Stimulated activated memory B cell treated with anti-CD40 and anti-IgM and Interleukin-4, amounts not matched to agents 10 μg/mL and 1 μg/mL and 100 μg/mL, for 72 hours (primary cell): ENCODE results near the gene STX19.
A peak's percentile ranks its signal among the peaks of the same experiment; 100 is the strongest.
"Not testable (repeated sequence)": the region's sequence is repeated elsewhere in the genome, so short reads cannot be mapped to it uniquely, and the experiment has no call there.

Experiments
- ATAC-seq: fragments of 150-1000 bp; cut with Tn5 transposase; 2 replicates; pipeline ENCODE4 v1.10.0; 2021
- H3K27ac Mint-ChIP-seq: one replicate; pipeline ENCODE4 v1.8.0; 2022; ENCODE audit warnings: mild to moderate bottlenecking, mixed read lengths
- H3K27me3 Mint-ChIP-seq: one replicate; pipeline ENCODE4 v1.8.0; 2022; ENCODE audit warnings: mixed read lengths
- H3K36me3 Mint-ChIP-seq: one replicate; pipeline ENCODE4 v1.8.0; 2022; ENCODE audit warnings: mixed read lengths
- H3K4me1 Mint-ChIP-seq: one replicate; pipeline ENCODE4 v1.8.0; 2022; ENCODE audit warnings: mixed read lengths
- H3K4me3 Mint-ChIP-seq: one replicate; pipeline ENCODE4 v1.8.0; 2022; ENCODE audit warnings: mild to moderate bottlenecking, moderate library complexity, mixed read lengths
- H3K9me3 Mint-ChIP-seq: one replicate; pipeline ENCODE4 v1.8.0; 2022; ENCODE audit warnings: mixed read lengths

The STX19 gene

DNA sequence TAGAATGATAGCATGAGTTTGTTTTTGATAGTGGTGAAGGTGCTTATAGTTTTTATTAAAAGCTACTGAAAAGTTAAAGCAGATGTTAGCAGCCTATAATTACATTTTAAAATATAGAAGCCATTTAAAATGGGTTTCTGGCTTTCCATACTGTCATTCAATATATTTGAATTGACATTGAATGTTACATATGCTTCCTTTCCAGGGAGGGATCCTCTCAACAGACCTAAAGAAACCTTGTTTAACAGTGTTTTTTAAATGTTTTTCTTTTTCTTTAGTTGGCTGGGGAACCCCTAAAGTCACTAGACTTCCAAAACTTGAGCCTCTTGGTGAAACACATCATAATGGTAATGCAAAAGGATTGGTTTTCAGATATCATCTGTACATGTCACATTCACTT is 22.1 kb upstream of the STX19 start:
- no peak overlapping the region for H3K4me3 Mint-ChIP-seq

DNA sequence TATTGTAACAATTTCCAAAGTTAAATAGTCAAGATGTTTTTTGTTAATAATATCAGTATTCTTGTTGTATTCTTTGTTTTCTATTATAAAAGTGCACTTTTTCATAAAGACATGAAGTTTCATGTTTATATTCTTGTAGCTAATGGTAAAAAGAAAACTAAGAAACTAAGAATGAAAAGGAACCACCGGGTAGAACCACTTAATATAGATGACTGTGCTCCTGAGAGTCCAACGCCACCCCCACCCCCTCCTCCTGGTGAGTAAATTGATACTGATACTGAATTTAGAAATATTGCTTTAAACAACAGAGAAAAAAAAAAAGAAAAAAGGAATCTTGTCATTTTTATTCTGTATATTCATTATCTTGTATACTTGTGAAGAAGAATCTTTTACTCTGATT is 20.9 kb upstream of the STX19 start:
- H3K4me1 Mint-ChIP-seq: no peaks in the 10 kb centered on the region
- no peak overlapping the region for H3K27ac Mint-ChIP-seq
- ATAC-seq: no peak
- H3K36me3 Mint-ChIP-seq: peaks cover 11% of the 10 kb centered on the region
- H3K27me3 Mint-ChIP-seq: no peaks in the 10 kb centered on the region
- no peak overlapping the region for H3K4me3 Mint-ChIP-seq
- H3K9me3 Mint-ChIP-seq: no peaks in the 10 kb centered on the region

More for the DNA sequence above, 22.1 kb upstream of the STX19 start:
- Mint-ChIP-seq H3K27ac (no peak overlapping the region), H3K36me3 (peaks cover under 1% of the 10 kb centered on the region), H3K27me3 (no peaks in the 10 kb centered on the region), H3K4me1 (no peaks in the 10 kb centered on the region), H3K9me3 (no peaks in the 10 kb centered on the region)
- ATAC-seq: no peak

DNA sequence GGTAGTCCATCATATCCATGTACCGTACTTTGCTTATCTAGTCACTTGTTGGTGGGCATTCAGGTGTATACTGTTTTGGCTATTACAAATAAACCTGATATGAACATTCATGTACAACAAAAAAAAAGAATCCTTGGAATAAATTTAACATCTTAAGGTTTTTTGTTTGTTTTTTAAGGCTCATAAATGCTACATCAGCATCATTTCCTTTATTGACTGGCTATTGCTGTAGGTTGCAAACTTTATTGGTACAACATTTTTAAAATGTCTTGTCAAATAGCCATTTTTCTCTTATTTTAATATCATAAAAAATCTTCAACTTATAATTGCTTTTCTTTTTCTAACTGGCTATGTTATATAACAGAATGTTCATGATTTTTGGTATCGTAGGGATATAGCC is 18.1 kb upstream of the STX19 start:
- Mint-ChIP-seq H3K27me3 (no peaks in the 10 kb centered on the region), H3K36me3 (peaks cover 19% of the 10 kb centered on the region), H3K27ac (no peak overlapping the region), H3K9me3 (peaks cover 2% of the 10 kb centered on the region), H3K4me3 (no peak overlapping the region), H3K4me1 (no peaks in the 10 kb centered on the region)
- no peak for ATAC-seq

DNA sequence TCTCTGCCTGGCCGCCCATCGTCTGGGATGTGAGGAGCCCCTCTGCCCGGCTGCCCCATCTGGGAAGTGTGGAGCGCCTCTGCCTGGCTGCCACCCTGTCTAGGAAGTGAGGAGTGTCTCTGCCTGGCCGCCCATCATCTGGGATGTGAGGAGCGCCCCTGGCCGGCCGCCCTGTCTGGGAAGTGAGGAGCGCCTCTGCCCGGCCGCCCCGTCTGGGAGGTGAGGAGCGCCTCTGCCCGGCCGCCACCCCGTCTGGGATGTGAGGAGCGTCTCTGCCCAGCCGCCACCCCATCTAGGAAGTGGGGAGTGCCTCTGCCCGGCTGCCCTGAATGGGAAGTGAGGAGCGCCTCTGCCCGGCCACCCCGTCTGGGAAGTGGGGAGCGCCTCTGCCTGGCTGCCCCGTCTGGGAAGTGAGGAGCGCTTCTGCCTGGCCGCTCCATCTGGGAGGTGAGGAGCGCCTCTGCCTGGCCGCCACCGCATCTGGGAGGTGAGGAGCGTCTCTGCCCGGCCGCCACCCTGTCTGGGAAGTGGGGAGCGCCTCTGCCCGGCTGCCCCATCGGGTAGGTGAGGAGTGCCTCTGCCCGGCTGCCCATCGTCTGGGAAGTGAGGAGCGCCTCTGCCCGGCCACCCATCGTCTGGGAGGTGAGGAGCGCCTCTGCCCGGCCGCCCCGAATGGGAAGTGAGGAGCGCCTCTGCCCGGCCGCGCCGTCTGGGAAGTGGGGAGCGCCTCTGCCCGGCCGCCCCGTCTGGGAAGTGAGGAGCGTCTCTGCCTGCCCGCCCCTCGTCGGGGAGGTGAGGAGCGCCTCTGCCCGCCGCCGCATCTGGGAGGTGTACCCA is 15.9 kb upstream of the STX19 start:
- H3K27ac Mint-ChIP-seq, H3K27me3 Mint-ChIP-seq, H3K9me3 Mint-ChIP-seq, H3K4me3 Mint-ChIP-seq, ATAC-seq, H3K4me1 Mint-ChIP-seq: not testable (repeated sequence)
- peaks cover 19% of the 10 kb centered on the region for H3K36me3 Mint-ChIP-seq

DNA sequence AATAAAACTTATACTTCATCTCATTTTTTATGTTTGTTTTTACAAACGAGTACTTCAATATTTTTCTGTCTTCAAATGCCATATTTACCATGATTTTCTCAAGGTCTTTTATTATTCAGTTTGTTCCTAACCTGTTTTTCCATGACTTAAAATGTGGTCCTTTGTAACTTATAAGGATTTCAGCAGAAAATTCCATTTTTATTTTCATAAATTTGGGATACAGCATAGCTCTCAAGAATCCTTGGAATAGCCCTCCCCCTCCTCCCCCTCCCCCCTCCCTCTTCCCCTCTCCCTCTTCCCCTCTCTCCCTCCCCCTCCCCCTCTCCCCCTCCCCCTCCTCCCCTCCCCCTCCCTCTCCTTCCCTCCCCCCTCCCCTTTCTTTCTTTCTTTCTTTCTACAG is 14.9 kb upstream of the STX19 start:
- Mint-ChIP-seq H3K4me1 (no peaks in the 10 kb centered on the region), H3K36me3 (peaks cover 19% of the 10 kb centered on the region), H3K4me3 (no peak overlapping the region), H3K27ac (no peak overlapping the region), H3K27me3 (no peaks in the 10 kb centered on the region), H3K9me3 (peaks cover 2% of the 10 kb centered on the region)
- no peak for ATAC-seq

DNA sequence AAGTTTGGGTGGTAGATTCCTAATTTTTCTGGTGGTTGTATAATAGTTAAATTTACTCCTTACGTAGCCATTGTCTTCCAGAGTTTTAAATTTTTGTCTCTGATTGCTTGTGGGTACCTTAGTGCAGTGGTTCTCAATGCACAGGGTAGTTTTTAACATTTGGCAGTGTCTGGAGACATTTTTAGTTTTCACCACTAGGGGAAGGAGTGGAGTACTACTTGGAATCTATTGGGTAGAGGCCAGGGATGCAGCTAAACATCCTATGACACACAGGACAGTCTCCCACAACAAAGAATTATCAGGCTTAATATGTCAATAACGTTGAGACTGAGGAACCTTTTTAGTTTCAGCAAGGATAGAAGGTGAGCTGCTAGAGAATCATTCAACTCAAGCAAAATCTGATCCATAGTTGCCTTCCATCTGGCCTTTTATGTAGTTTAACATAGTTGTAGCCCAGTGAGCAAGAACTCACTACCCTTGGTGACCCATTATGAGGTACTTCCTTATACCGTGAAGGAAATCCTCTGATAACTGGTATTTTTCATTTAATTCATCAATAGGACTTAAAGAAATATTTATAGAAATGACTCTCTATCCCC is 8.6 kb upstream of the STX19 start:
- peaks cover 14% of the 10 kb centered on the region for H3K36me3 Mint-ChIP-seq
- no peak overlapping the region for H3K4me3 Mint-ChIP-seq
- no peak for ATAC-seq
- H3K27ac Mint-ChIP-seq: no peak overlapping the region
- H3K9me3 Mint-ChIP-seq: no peaks in the 10 kb centered on the region
- H3K27me3 Mint-ChIP-seq: no peaks in the 10 kb centered on the region
- no peaks in the 10 kb centered on the region for H3K4me1 Mint-ChIP-seq

DNA sequence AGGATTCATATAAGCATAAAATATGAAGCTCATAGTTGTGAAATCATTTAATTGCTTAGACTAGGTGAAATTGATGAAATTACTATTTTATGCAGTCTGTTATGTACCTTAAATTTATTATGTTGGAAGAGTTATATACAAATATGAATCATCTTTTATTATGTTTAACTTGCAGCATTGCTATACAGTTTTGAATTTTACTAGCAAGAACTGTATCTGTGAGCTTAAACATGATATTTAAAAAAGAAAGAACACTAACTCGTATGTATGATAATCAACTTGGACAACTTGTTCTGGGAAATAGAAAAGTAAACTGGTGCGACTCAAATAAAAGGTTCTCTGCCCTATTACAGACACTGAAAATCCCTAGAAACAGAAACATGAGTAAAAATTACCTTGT is 1.8 kb downstream of the STX19 start:
- H3K27ac Mint-ChIP-seq: no peak overlapping the region
- no peaks in the 10 kb centered on the region for H3K4me1 Mint-ChIP-seq
- H3K9me3 Mint-ChIP-seq: no peaks in the 10 kb centered on the region
- no peak for ATAC-seq
- no peaks in the 10 kb centered on the region for H3K36me3 Mint-ChIP-seq
- no peak overlapping the region for H3K4me3 Mint-ChIP-seq
- no peaks in the 10 kb centered on the region for H3K27me3 Mint-ChIP-seq

DNA sequence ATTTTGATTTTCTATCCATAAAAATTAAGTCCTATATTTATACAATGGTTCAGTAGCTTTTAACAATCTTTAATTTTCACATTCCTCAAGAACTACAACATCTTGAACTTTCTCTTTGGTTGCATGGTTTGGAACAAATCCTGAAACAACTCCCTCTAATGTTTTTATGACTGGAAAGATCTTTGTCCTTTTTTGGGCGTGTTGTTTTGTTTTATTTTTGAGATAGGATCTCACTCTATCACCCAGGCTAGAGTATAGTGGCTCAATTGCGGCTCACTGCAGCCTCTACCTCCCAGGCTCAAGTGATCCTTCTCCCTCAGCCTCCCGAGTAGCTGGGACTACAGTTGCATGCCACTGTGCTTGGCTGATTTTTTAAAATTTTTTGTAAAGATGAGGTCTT is 4.0 kb downstream of the STX19 start:
- no peak overlapping the region for H3K4me3 Mint-ChIP-seq

DNA sequence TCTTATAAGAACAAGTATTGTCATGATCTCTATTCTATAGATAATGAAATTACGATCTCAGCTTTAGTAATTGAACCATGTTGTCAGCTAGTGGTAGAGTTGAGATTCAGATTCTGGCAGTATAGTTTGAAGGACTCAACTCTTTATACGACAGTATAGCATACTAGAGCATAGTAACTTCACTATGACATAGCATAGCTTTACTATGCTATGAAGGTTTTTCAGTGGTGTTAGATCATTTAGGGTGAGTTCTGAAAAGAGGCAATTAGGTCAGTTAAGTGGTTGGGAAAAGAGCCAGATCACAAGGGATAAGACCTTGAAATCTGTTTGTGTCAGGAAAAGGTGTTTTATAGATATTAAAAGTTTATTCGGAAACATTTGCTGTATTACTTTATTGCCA is 8.1 kb downstream of the STX19 start:
- Mint-ChIP-seq H3K9me3 (no peaks in the 10 kb centered on the region), H3K36me3 (no peaks in the 10 kb centered on the region), H3K27me3 (no peaks in the 10 kb centered on the region), H3K27ac (no peak overlapping the region), H3K4me3 (no peak overlapping the region), H3K4me1 (no peaks in the 10 kb centered on the region)
- no peak for ATAC-seq

More for the DNA sequence above, 4.0 kb downstream of the STX19 start:
- Mint-ChIP-seq H3K9me3 (no peaks in the 10 kb centered on the region), H3K27me3 (no peaks in the 10 kb centered on the region), H3K4me1 (no peaks in the 10 kb centered on the region), H3K27ac (no peak overlapping the region), H3K36me3 (no peaks in the 10 kb centered on the region)
- no peak for ATAC-seq

DNA sequence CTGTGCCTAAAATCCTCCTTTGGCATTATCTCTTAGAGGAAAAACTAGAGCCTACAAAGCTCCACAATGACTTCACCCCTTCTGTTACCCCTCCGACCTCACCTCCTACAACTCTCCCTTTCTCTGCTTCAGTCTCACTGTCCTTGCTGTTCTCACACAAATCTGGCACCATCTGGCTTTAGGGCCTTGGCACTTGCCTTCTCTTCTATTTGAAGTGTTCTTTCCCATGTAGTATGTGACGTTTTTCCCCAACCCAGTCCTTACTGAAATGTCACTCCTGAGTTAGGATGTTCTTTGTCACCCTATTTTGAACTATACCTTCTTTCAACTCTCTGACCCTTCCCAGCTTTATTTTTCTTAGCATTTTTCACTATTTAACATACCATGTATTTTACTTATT is 8.7 kb downstream of the STX19 start:
- Mint-ChIP-seq H3K27ac (no peak overlapping the region), H3K9me3 (no peaks in the 10 kb centered on the region), H3K36me3 (no peaks in the 10 kb centered on the region), H3K27me3 (no peaks in the 10 kb centered on the region), H3K4me3 (no peak overlapping the region), H3K4me1 (peaks cover 6% of the 10 kb centered on the region)
- no peak for ATAC-seq

DNA sequence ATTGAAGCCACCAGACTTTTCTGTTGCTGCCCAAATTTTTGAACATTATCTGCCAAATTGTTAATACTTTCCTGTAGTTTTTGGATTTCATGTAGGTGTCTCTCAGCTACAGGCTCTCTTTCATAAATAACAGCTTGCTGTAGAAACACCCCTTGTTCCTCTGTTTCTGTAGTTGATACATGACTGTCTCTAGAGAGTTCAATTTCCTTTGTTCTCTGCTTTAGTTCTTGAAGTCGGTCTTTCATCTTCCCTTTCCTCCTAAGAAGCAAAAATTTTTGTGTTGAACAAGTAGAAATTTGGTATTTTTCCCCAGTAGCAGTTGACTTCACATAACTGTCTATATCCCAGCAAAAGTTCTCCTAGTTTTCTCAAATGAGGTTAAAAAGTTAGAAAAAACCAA is 13.4 kb downstream of the STX19 start:
- H3K27me3 Mint-ChIP-seq: no peaks in the 10 kb centered on the region
- peaks cover 8% of the 10 kb centered on the region for H3K4me1 Mint-ChIP-seq
- peaks cover 24% of the 10 kb centered on the region for H3K36me3 Mint-ChIP-seq

DNA sequence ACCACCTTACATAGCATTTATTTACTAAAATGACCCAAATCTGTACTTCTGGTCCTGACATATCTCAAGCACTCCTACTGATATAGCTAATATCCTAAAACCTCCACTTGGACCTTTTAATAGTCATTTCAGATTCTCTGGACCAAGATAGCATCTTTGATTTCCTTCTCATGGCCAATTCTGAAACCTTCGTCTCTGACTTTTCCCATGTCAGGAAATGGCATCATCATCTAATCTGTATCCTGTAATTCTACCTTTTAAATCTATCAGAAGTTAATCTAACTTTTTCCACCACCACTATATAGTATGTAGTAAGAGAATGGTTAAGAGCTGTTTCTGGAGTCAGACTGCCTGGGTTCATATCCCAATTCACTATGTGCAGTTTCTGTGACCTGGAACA is 16.2 kb downstream of the STX19 start:
- H3K4me3 Mint-ChIP-seq: no peak overlapping the region
- no peaks in the 10 kb centered on the region for H3K9me3 Mint-ChIP-seq
- H3K4me1 Mint-ChIP-seq: peaks cover 8% of the 10 kb centered on the region
- no peak overlapping the region for H3K27ac Mint-ChIP-seq
- no peaks in the 10 kb centered on the region for H3K27me3 Mint-ChIP-seq
- ATAC-seq: no peak
- peaks cover 24% of the 10 kb centered on the region for H3K36me3 Mint-ChIP-seq

More for the DNA sequence above, 13.4 kb downstream of the STX19 start:
- no peak overlapping the region for H3K27ac Mint-ChIP-seq
- ATAC-seq: no peak
- H3K9me3 Mint-ChIP-seq: no peaks in the 10 kb centered on the region
- no peak overlapping the region for H3K4me3 Mint-ChIP-seq

DNA sequence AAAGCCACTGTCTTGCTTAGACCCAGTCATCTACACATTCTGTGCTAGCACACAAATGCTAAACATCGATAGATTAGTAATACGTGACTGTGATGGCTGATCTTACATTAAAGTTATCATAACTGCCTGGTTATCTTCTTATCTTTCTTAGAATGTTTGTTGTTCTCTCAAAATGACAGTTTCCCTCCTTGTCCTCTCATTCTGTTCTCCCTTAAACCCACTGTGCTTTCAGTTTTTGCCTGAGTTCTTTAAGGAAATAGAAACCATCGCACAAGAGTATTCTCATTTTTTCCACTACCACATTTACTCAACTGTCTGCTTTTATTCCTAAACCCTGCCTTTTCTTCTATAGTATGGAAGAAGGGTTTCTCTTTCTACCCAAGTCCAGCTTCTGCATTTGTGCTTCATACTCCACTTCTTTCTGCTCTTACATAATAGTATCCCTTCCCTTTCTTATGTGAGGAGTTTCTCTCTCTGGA is 17.1 kb downstream of the STX19 start:
- no peak for ATAC-seq
- H3K27ac Mint-ChIP-seq: no peak overlapping the region
- H3K4me1 Mint-ChIP-seq: peaks cover 10% of the 10 kb centered on the region
- H3K27me3 Mint-ChIP-seq: no peaks in the 10 kb centered on the region
- peaks cover 28% of the 10 kb centered on the region for H3K36me3 Mint-ChIP-seq
- H3K4me3 Mint-ChIP-seq: no peak overlapping the region
- H3K9me3 Mint-ChIP-seq: no peaks in the 10 kb centered on the region

DNA sequence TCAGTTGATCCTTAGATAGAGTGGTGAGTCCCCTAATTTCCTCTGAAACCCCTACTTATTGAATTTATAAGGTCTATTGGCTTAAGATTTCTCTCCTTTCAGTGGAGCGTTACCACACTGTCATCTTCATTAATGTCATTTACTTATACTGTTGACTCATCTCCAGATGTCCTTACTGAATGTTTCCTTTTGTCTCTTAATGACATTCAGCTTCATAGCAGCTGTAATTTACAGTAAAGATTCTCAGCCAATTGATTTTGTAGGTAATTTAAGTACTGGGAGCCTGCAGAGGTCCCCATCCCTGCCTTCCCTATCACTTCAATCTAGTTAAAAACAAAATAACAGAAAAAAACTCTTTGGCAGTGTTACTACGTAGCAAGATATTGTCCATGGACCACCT is 18.8 kb downstream of the STX19 start:
- Mint-ChIP-seq H3K4me3 (no peak overlapping the region), H3K9me3 (no peaks in the 10 kb centered on the region), H3K36me3 (peaks cover 30% of the 10 kb centered on the region), H3K27ac (no peak overlapping the region), H3K27me3 (no peaks in the 10 kb centered on the region), H3K4me1 (peaks cover 7% of the 10 kb centered on the region)
- no peak for ATAC-seq

DNA sequence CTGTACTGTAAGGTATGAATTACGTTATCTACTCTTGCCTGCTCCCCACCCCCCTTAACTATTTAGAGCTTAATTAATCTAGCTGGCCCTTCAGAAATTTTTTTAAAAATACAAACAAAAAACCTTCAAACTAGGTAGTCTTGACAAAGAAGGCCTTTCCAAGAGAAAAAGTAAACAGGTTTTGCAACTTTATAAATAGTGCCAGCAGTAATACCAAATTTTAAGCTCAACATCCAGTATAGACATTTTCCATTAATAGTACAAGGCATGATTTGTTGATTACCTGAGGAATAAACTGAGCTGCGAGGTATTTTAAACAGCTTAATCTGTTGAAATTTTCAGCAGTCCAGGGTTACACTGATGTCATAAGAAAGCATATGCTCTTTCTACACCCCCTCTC is 20.1 kb downstream of the STX19 start:
- ATAC-seq: no peak
- Mint-ChIP-seq H3K9me3 (no peaks in the 10 kb centered on the region), H3K36me3 (peaks cover 28% of the 10 kb centered on the region), H3K27me3 (no peaks in the 10 kb centered on the region), H3K27ac (no peak overlapping the region), H3K4me1 (peaks cover 12% of the 10 kb centered on the region), H3K4me3 (no peak overlapping the region)

DNA sequence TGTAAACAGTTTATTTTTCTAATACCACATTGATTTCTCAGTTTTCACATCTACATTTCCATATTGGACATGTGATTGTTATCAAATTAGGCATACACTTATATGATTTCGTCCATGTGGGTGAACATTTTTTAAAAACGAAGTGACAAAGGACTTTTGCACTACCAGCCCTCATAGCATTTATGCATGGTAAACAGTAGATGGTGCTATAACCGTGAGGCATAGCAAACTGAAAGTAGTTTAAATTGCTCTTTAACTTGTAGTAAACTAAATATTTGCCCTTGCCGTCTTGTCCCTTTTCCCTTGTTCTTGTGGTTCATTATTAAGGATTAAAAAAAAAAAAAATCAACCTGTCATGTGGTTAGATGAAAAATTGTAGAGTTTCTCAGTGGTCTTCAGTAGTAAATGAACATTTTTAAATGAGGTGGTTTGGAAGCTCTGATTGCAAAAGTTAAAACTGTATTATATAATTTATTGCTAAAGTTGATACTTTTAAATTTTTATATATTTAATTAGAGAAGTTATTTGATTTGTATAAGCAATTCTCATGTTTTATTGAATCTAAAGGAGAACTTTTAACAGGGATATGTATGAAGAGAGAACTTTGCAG is 24.0 kb downstream of the STX19 start:
- H3K4me3 Mint-ChIP-seq: peak overlapping the region; percentile 60
- ATAC-seq: no peak
- peak overlapping the region; percentile 70 for H3K27ac Mint-ChIP-seq
- no peaks in the 10 kb centered on the region for H3K9me3 Mint-ChIP-seq
- peaks cover 6% of the 10 kb centered on the region for H3K36me3 Mint-ChIP-seq
- H3K4me1 Mint-ChIP-seq: peaks cover 12% of the 10 kb centered on the region
- H3K27me3 Mint-ChIP-seq: no peaks in the 10 kb centered on the region
